Colonic mucosa (tissue), 4 donors: Measurements from ENCODE around the gene RAD51B. TPM values are rescaled to one million over a fixed set of nuclear protein-coding genes. Genes with fewer than 3 reads are reported as not detected.

Experiments used
- DNase-seq: peaks from one replicate; pipeline ENCODE4 v3.0.0-alpha.2; 2020
- H3K27ac ChIP-seq: fragments of 200-600 bp; one replicate; pipeline ENCODE4 v1.8.0; 2021
- H3K27me3 ChIP-seq: fragments of 200-600 bp; one replicate; pipeline ENCODE4 v1.8.0; 2021
- H3K36me3 ChIP-seq: fragments of 200-600 bp; one replicate; pipeline ENCODE4 v1.8.0; 2021
- H3K4me1 ChIP-seq: fragments of 200-600 bp; one replicate; pipeline ENCODE4 v1.8.0; 2021; ENCODE audit warnings: mild to moderate bottlenecking
- H3K4me3 ChIP-seq: fragments of 200-600 bp; one replicate; pipeline ENCODE4 v1.8.0; 2021
- H3K9ac ChIP-seq, 2 donors: one replicate each; pipeline ENCODE4 v1.7.0; 2013; ENCODE audit warnings: control low read depth in 2 of 2, low read depth in 2 of 2, low read length in 2 of 2
- H3K9me3 ChIP-seq: fragments of 200-600 bp; one replicate; pipeline ENCODE4 v1.8.0; 2021
- CTCF ChIP-seq: fragments of 200-600 bp; IDR thresholded peaks from one replicate; pipeline ENCODE4 v1.8.0; 2022; ENCODE audit warnings: antibody characterized with exemption, mild to moderate bottlenecking
- intact Hi-C: fragments of 100-400 bp; cut with DNase I; formaldehyde crosslinking; loops from one replicate; pipeline ENCODE4 v1.14.1; 2022
- total RNA-seq, 2 donors: library from RNA; stranded (reverse); fragmentation: NEBNext Ultra II Directional in 1 of 2; extraction: Animal tissue kit (Norgen Biotek cat#: 25700) in 1 of 2; gene quantifications; one replicate each; pipeline ENCODE4 v1.2.1, GENCODE V29; 2021
- donor health status: healthy.
- donor health status: DM: no; HTN: no; CAD: no.
- donor health status: DM: no; HTN: no; CAD: no.

The RAD51B gene
- total RNA-seq, 2 donors from 2014 or later: 12.7 to 22.0 TPM

DNA sequence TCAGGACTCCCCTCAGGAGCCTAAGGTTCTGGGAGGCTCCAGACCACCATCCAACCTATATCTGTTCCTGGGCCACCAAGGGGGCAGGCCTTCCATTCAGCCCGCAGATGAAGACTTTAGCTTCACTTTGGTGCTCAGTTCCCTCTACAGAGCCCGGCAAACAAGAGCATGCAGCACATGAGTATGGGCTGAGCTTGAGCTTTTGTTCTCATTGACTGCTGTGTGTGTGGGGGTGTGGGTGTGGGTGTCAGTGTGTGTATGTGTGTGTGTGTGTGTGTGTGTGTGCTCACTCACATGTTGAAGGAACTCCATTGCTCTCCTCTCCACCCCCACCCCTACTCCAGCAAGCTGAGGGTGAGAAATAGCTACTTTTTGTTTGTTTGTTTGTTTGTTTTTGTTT is 754.1 kb downstream of the RAD51B start:
- Histone ChIP-seq H3K9me3 (no peaks in the 10 kb centered on the region), H3K9ac (no peak overlapping the region), H3K36me3 (no peaks in the 10 kb centered on the region), H3K4me3 (no peak overlapping the region), H3K27ac (no peak overlapping the region), H3K4me1 (no peaks in the 10 kb centered on the region), H3K27me3 (no peaks in the 10 kb centered on the region)
- DNase-seq: no peak
- intact Hi-C loops: no loop called here
- no peak for TF ChIP-seq CTCF

DNA sequence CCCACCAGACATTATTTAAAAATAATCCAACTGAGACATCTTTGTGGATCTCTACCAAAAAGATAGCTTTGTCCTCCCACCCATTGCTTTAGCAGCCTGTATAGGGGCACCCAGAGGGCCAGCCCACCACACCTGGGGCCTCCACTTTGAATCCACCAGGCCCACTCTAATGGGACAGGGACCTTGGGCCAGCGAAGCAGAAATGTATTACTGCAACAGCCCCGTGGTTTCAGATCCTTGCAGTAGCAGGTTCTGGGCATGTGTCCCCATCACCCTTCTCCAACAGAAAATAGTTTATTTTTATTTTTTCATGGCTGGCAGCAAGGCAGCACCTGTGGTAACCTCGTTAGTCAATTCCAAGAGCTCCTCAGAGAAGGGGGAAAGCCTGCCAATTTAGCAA is 754.9 kb downstream of the RAD51B start:
- Histone ChIP-seq H3K27me3 (no peaks in the 10 kb centered on the region), H3K36me3 (no peaks in the 10 kb centered on the region), H3K9ac (no peak overlapping the region), H3K4me3 (no peak overlapping the region), H3K27ac (no peak overlapping the region), H3K4me1 (no peaks in the 10 kb centered on the region), H3K9me3 (no peaks in the 10 kb centered on the region)
- intact Hi-C loops: no loop called here
- no peak for DNase-seq
- TF ChIP-seq CTCF: no peak

DNA sequence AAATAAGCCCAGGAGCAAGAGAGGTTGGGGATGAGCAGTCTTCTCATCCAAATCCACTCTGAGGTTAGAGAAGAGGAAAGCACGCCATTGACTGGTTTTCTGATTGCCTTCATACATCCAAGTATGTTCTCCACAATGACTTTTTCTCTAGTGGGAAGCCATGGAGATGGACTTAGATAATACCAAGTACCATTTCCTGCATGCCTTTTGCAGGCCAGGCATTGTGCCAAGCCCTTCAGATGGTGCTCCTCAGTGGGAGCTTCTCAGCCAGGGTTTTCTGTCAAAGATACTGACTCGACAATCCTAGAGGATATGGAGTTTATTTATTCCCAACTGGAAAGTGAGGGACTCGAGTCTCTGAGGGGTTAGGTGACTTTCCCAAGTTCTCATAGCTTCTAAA is 755.3 kb downstream of the RAD51B start:
- intact Hi-C loops: no loop called here
- Histone ChIP-seq H3K9ac (no peak overlapping the region), H3K27ac (no peak overlapping the region), H3K27me3 (no peaks in the 10 kb centered on the region), H3K36me3 (no peaks in the 10 kb centered on the region), H3K9me3 (no peaks in the 10 kb centered on the region), H3K4me3 (no peak overlapping the region), H3K4me1 (no peaks in the 10 kb centered on the region)
- no peak for TF ChIP-seq CTCF
- DNase-seq: no peak

GRCh38 chr14:68575426-68575825 is 755.8 kb downstream of the RAD51B start:
- Histone ChIP-seq H3K27ac (no peak overlapping the region), H3K9me3 (no peaks in the 10 kb centered on the region), H3K4me3 (no peak overlapping the region), H3K9ac (no peak overlapping the region), H3K36me3 (no peaks in the 10 kb centered on the region), H3K4me1 (no peaks in the 10 kb centered on the region), H3K27me3 (no peaks in the 10 kb centered on the region)
- intact Hi-C loops: no loop called here
- no peak for DNase-seq
- TF ChIP-seq CTCF: no peak

GRCh38 chr14:68576031-68576430 is 756.5 kb downstream of the RAD51B start:
- no peak overlapping the region for H3K27ac ChIP-seq
- TF ChIP-seq CTCF: no peak
- no peaks in the 10 kb centered on the region for H3K4me1 ChIP-seq
- no peak overlapping the region for H3K9ac ChIP-seq
- H3K4me3 ChIP-seq: no peak overlapping the region
- H3K36me3 ChIP-seq: no peaks in the 10 kb centered on the region
- DNase-seq: no peak
- no peaks in the 10 kb centered on the region for H3K9me3 ChIP-seq
- no peaks in the 10 kb centered on the region for H3K27me3 ChIP-seq
- intact Hi-C loops: no loop called here
